DOHH2 (cell line): ENCODE data around the gene YBEY.
A peak's percentile ranks its signal among the peaks of the same experiment; 100 is the strongest.
"Not testable (repeated sequence)": the region's sequence is repeated elsewhere in the genome, so short reads cannot be mapped to it uniquely, and the experiment has no call there.

Source experiments
- H3F3A ChIP-seq: fragments of 200-600 bp; sonication (generic), shearing (Covaris generic); 2 replicates; pipeline ENCODE4 v1.6.0; 2016; ENCODE audit warnings: antibody characterized with exemption, mild to moderate bottlenecking; ENCODE audit not compliant: control insufficient read depth, insufficient read depth
- H3K27ac ChIP-seq: fragments of 200-600 bp; sonication (generic); 2 replicates; pipeline ENCODE4 v1.5.1; 2014; ENCODE audit warnings: low read depth, mild to moderate bottlenecking, low read length, moderate library complexity
- H3K27me3 ChIP-seq: fragments of 200-600 bp; sonication (generic); 2 replicates; pipeline ENCODE4 v1.6.1; 2014; ENCODE audit warnings: mild to moderate bottlenecking, low read length, mixed read lengths; ENCODE audit not compliant: control insufficient read depth
- H3K36me3 ChIP-seq: fragments of 200-600 bp; sonication (generic); 2 replicates; pipeline ENCODE4 v1.6.1; 2014; ENCODE audit warnings: mild to moderate bottlenecking, low read length, moderate library complexity, mixed read lengths; ENCODE audit not compliant: control insufficient read depth
- H3K4me1 ChIP-seq: fragments of 200-600 bp; sonication (generic); 2 replicates; pipeline ENCODE4 v1.6.1; 2014; ENCODE audit warnings: mild to moderate bottlenecking, low read length, mixed read lengths; ENCODE audit not compliant: control insufficient read depth
- H3K4me2 ChIP-seq: fragments of 200-600 bp; sonication (generic); 2 replicates; pipeline ENCODE4 v1.6.0; 2014; ENCODE audit warnings: mild to moderate bottlenecking, low read length, moderate library complexity
- H3K4me3 ChIP-seq: fragments of 200-600 bp; sonication (generic); 2 replicates; pipeline ENCODE4 v1.5.1; 2014; ENCODE audit warnings: mild to moderate bottlenecking, low read length, mixed read lengths
- H3K79me2 ChIP-seq: fragments of 200-600 bp; sonication (generic); 2 replicates; pipeline ENCODE4 v1.6.1; 2014; ENCODE audit warnings: mild to moderate bottlenecking, low read length, mixed read lengths; ENCODE audit not compliant: control insufficient read depth
- H3K9me2 ChIP-seq: fragments of 200-600 bp; sonication (generic); replicated peaks from 2 replicates; pipeline ENCODE4 v1.6.1; 2014; ENCODE audit warnings: mild to moderate bottlenecking, low read length, mixed read lengths; ENCODE audit not compliant: control insufficient read depth
- H3K9me3 ChIP-seq: fragments of 200-600 bp; sonication (generic); 2 replicates; pipeline ENCODE4 v1.6.1; 2014; ENCODE audit warnings: antibody characterized with exemption, low read length, mixed read lengths; ENCODE audit not compliant: control insufficient read depth, insufficient read depth
- H4K20me1 ChIP-seq: fragments of 200-600 bp; sonication (generic); 2 replicates; pipeline ENCODE4 v1.6.0; 2014; ENCODE audit warnings: low read depth, mild to moderate bottlenecking, antibody characterized with exemption, low read length, moderate library complexity; ENCODE audit not compliant: control insufficient read depth, insufficient read depth
- CTCF ChIP-seq: fragments of 200-600 bp; sonication (generic); IDR thresholded peaks from one replicate; pipeline ENCODE4 v1.5.1; 2014; ENCODE audit warnings: antibody characterized with exemption, mild to moderate bottlenecking, low read depth, low read length; ENCODE audit not compliant: poor library complexity, severe bottlenecking
- EZH2phosphoT487 ChIP-seq: fragments of 200-600 bp; sonication (generic); IDR thresholded peaks from 2 replicates; pipeline ENCODE4 v1.6.1; 2017; ENCODE audit warnings: borderline replicate concordance, mild to moderate bottlenecking, antibody characterized with exemption, low read length, moderate library complexity, mixed read lengths

The YBEY gene, protein sequence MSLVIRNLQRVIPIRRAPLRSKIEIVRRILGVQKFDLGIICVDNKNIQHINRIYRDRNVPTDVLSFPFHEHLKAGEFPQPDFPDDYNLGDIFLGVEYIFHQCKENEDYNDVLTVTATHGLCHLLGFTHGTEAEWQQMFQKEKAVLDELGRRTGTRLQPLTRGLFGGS

DNA sequence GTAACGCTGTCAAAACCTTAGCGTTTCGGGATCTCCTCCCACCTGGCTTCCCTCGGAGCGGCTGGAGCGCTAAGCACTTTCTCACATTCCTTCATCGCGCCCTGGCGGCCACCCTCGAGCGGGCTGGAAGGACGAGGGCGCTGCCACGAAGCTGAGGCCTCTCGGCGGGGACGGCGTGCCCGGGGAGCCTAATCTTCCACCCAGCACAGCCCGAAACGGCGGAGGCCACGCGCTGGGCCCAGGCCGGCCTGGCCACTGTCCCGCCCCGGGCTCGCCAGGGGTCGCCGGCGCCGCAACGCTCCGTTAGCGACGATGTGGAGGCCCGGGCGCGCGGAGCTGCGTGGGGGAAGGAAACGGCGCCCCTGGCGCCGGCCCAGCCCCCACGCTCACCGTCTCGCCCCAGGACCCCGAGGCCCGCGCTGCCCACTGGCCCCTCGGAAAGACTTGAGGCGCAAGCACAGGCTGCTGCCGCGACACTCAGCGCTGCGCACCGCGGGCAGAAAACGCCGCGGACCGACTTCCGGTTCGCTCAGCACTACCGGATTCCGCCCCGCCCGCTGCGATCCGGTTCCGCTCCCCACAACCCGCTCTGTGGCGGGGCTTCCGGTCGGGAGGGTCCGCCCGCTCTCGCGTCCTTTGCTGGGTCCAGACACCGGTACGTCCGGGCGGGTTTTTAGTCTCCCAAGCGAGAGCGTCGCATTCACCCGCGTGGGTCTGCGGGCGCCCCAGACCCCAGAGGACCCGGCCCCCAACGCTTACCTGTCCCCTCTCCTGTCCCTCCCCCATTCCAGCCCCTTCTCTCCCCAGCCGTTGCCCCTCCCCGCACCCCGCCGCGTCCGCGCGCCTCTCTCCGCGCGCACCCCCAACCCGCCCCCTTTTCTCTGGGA lies at the start of gene YBEY:
YBEY (plus strand) TSS at position 582 of the 887 bp plus-strand sequence. CDS start 572 bp downstream, outside the sequence.
- no peaks in the 10 kb centered on the region for H3K27me3 ChIP-seq
- peak within 1 kb of the TSS; percentile 84 for H3K27ac ChIP-seq
- peak within 1 kb of the TSS; percentile 81 for H3K4me2 ChIP-seq
- peaks cover 44% of the 10 kb centered on the region for H3K4me1 ChIP-seq
- no peaks in the 10 kb centered on the region for H3K9me3 ChIP-seq
- peaks cover 5% of the 10 kb centered on the region; the same call in 1 of the 2 replicates for H3F3A ChIP-seq
- 0 out of 2 replicates have a peak, but pooled peaks cover 5% of the 10 kb centered on the region for H4K20me1 ChIP-seq
- peaks cover 55% of the 10 kb centered on the region for H3K36me3 ChIP-seq
- no peaks in the 10 kb centered on the region for H3K9me2 ChIP-seq
- H3K79me2 ChIP-seq: peaks cover 85% of the 10 kb centered on the region
- peak within 1 kb of the TSS; percentile 96 for H3K4me3 ChIP-seq
- TF ChIP-seq EZH2phosphoT487 (no peak), CTCF (peak; percentile 61)

DNA sequence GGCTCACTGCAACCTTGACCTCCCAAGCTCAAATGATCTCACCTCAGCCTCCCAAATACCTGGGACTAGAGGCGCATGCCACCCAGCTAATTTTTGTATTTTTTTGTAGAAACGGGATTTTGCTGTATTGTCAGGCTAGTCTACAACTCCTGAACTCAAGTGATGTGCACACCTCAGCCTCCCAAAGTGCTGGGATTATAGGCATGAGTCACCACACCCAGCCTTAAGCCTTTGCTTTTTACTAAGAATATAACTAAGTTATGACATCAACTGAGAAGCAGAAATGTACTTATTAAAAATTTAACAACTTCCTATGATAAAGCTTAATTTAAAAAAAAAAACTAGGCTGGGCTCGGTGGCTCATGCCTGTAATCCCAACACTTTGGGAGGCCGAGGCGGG lies 48.7 kb upstream of the YBEY start:
- TF ChIP-seq EZH2phosphoT487 (no peak), CTCF (no peak)
- Histone ChIP-seq H3K4me2 (no peak overlapping the region), H3K9me3 (no peaks in the 10 kb centered on the region), H3K4me3 (no peak overlapping the region), H3F3A (0 out of 2 replicates have a peak, but pooled peaks cover 6% of the 10 kb centered on the region), H4K20me1 (no peaks in the 10 kb centered on the region), H3K27ac (no peak overlapping the region), H3K27me3 (no peaks in the 10 kb centered on the region), H3K9me2 (no peaks in the 10 kb centered on the region), H3K79me2 (peaks cover 17% of the 10 kb centered on the region), H3K4me1 (no peaks in the 10 kb centered on the region), H3K36me3 (peaks cover 95% of the 10 kb centered on the region)

GRCh38 chr21:46239817-46240325 lies 46.3 kb upstream of the YBEY start:
- H3K4me1 ChIP-seq: no peaks in the 10 kb centered on the region
- no peak overlapping the region for H3K4me2 ChIP-seq
- no peaks in the 10 kb centered on the region for H4K20me1 ChIP-seq
- no peak for TF ChIP-seq CTCF
- no peak for TF ChIP-seq EZH2phosphoT487
- no peaks in the 10 kb centered on the region for H3K27me3 ChIP-seq
- H3K9me3 ChIP-seq: no peaks in the 10 kb centered on the region
- H3F3A ChIP-seq: 0 out of 2 replicates have a peak, but pooled peaks cover 3% of the 10 kb centered on the region
- no peak overlapping the region for H3K27ac ChIP-seq
- H3K79me2 ChIP-seq: peaks cover 10% of the 10 kb centered on the region
- peaks cover 95% of the 10 kb centered on the region for H3K36me3 ChIP-seq
- H3K9me2 ChIP-seq: no peaks in the 10 kb centered on the region
- no peak overlapping the region for H3K4me3 ChIP-seq

GRCh38 chr21:46241577-46241976 lies 44.6 kb upstream of the YBEY start:
- not testable (repeated sequence) for H3K27me3 ChIP-seq, H3K27ac ChIP-seq, H3K4me3 ChIP-seq, H3F3A ChIP-seq, H3K9me3 ChIP-seq, H3K9me2 ChIP-seq, H3K4me1 ChIP-seq, H3K4me2 ChIP-seq, H3K79me2 ChIP-seq, H4K20me1 ChIP-seq
- H3K36me3 ChIP-seq: peaks cover 95% of the 10 kb centered on the region
